Heart left ventricle (tissue), 16 donors: ENCODE measurements around the gene PADI6. TPM values are rescaled to one million over a fixed set of nuclear protein-coding genes. Genes with fewer than 3 reads are reported as not detected.

ENCODE experiments used
- ATAC-seq, 4 donors: fragments of 200-7000 bp; cut with Tn5 transposase; one replicate each; pipeline ENCODE4 v1.9.1; 2020 to 2022; ENCODE audit warnings: moderate library complexity in 4 of 4, mild to moderate bottlenecking in 3 of 4, moderate number of reproducible peaks in 1 of 4
- DNase-seq, 5 donors: peaks; one replicate each; pipeline ENCODE4 v3.0.0-alpha.2; 2020
- H3K27ac ChIP-seq, 12 donors: fragments of 200-600 bp; sonication (generic) in 4 of 12; one replicate each; pipeline versions ENCODE4 v1.5.0 to v1.8.0; 2016 to 2022; ENCODE audit warnings: mild to moderate bottlenecking in 2 of 12
- H3K27me3 ChIP-seq, 9 donors: fragments of 200-600 bp; sonication (generic) in 2 of 9; one replicate each; pipeline versions ENCODE4 v1.5.1 to v1.8.0; 2016 to 2022; ENCODE audit warnings: mild to moderate bottlenecking in 3 of 9
- H3K36me3 ChIP-seq, 9 donors: fragments of 200-600 bp; sonication (generic) in 2 of 9; one replicate each; pipeline versions ENCODE4 v1.5.0 to v1.8.0; 2018 to 2022; ENCODE audit warnings: mild to moderate bottlenecking in 2 of 9
- H3K4me1 ChIP-seq, 12 donors: fragments of 200-600 bp; sonication (generic) in 4 of 12; one replicate each; pipeline versions ENCODE4 v1.5.0 to v1.8.0; 2016 to 2022; ENCODE audit warnings: mild to moderate bottlenecking in 3 of 12
- H3K4me3 ChIP-seq, 12 donors: fragments of 200-600 bp; sonication (generic) in 4 of 12; one replicate each; pipeline versions ENCODE4 v1.5.0 to v1.8.0; 2017 to 2022; ENCODE audit warnings: mild to moderate bottlenecking in 9 of 12, moderate library complexity in 4 of 12
- H3K9me3 ChIP-seq, 12 donors: fragments of 200-600 bp; sonication (generic) in 4 of 12; one replicate each; pipeline versions ENCODE4 v1.5.0 to v1.8.0; 2016 to 2022; ENCODE audit warnings: mild to moderate bottlenecking in 1 of 12
- CTCF ChIP-seq, 12 donors: fragments of 200-600 bp; sonication (generic) in 4 of 12; IDR thresholded peaks; one replicate each; pipeline versions ENCODE4 v1.5.0 to v1.8.0; 2018 to 2022; ENCODE audit warnings: antibody characterized with exemption in 12 of 12, mild to moderate bottlenecking in 5 of 12
- POLR2A ChIP-seq, 2 donors: fragments of 450-650 bp; IDR thresholded peaks; one replicate each; pipeline ENCODE4 v1.6.1; 2017; ENCODE audit warnings: antibody characterized with exemption in 2 of 2, mild to moderate bottlenecking in 2 of 2, moderate library complexity in 2 of 2
- WGBS, 4 donors: extraction: QIAGEN DNeasy Blood & Tissue Kit in 2 of 4; methylation state at CpG; one replicate each; pipeline versions ENCODE4 v1.1.5 to v1.1.7; 2013 to 2018; 5-methylcytosine and 5-hydroxymethylcytosine counted together
- intact Hi-C, 10 donors: fragments of 100-400 bp; cut with DNase I; formaldehyde crosslinking; loops; one replicate each; pipeline versions ENCODE4 v1.11.1 to v1.14.2; 2022
- polyA plus RNA-seq, 2 donors: library from polyadenylated mRNA; stranded (reverse); fragments of 200-250 nt; gene quantifications; one replicate each; pipeline ENCODE4 v1.2.3, GENCODE V29; 2013
- total RNA-seq, 9 donors: library from RNA; depleted of rRNA in 2 of 9; stranded (reverse); fragments of >200 nt in 2 of 9; fragmentation: NEBNext Ultra II Directional in 3 of 9; extraction: Animal tissue kit (Norgen Biotek cat#: 25700) in 3 of 9; gene quantifications; one replicate each; pipeline versions ENCODE4 v1.1.0 to v1.2.4, GENCODE V29; 2016 to 2023
- donor health status: ischemic (EF 13 %, LVEDD 7.1; RV severe dilation, severe dysfunction).
- donor health status: healthy with polysubstance abuse.
- donor health status: DM: no; HTN: yes; CAD: no.
- donor health status: DM: no; HTN: no; CAD: no.
- donor health status: ischemic (EF 25% LVEDD 6.9; RV normal size, moderate dysfunction).
- donor health status: ischemic (EF 25% LVEDD 5.7; RV mildly dilated, moderate dysfunction).
- donor health status: healthy.
- donor health status: DM: yes; HTN: yes; CAD: no.
- donor health status: ischemic (EF 35%, LVEDD 5.7; RV mildly dilated, moderate dysfunction).
- donor health status: nonischemic (EF 11% LVEDD 7.7; RV severe dilation, severe dysfunction).
- donor health status: DM: yes; HTN: yes; CAD: no.
- donor health status: PGD.
- donor health status: ischemic (EF 29% LVEDD 5.4; RV normal size, mild dysfunction).
- donor health status: nonischemic (EF 23%, LVEDD 6.1; RV moderate dilation, normal function).

The PADI6 gene
- total and polyA plus RNA-seq, 11 donors = not detected

GRCh38 chr1:17447501-17447992, 75.6 kb downstream of the PADI6 start:
- DNase-seq = peak in 2 of 5 donors; percentile 10 to 40
- H3K4me1 ChIP-seq = no peaks in the 10 kb centered on the region
- TF ChIP-seq CTCF (IDR thresholded peaks at IDR 0.05) (no peak), POLR2A (IDR thresholded peaks at IDR 0.05) (no peak)
- H3K36me3 ChIP-seq = no peaks in the 10 kb centered on the region
- intact Hi-C loops = no loop called here
- H3K27me3 ChIP-seq = peaks cover 0 to 3% (median 0%) of the 10 kb centered on the region in 9 donors
- H3K9me3 ChIP-seq = no peaks in the 10 kb centered on the region
- H3K4me3 ChIP-seq = no peak overlapping the region
- 83 to 91% (median 86%) methylated on average over 12 of the region's 12 CpGs for WGBS, 4 donors
- no peak overlapping the region for H3K27ac ChIP-seq
- peak in 3 of 4 donors; percentile 24 to 65 (median 57) for ATAC-seq

Other genes starting within 250 kb of the PADI6 start
- gene PADI1, start 167.1 kb upstream of the PADI6 start, total RNA-seq = not detected
- gene PADI1, start 167.1 kb upstream of the PADI6 start, polyA plus RNA-seq = under 1 TPM in 1 of 2 donors, not detected in 1; 0.04 TPM
- not detected for gene PADI3, start 123.1 kb upstream of the PADI6 start, total RNA-seq
- not detected for gene PADI3, start 123.1 kb upstream of the PADI6 start, polyA plus RNA-seq
- gene PADI4, start 64.0 kb upstream of the PADI6 start, total RNA-seq = 1 to 10 TPM in 2 of 9 donors, under 1 TPM in 5, not detected in 2; 0.25 to 2.3 (median 0.42) TPM
- under 1 TPM; 0.08 to 0.35 TPM for gene PADI4, start 64.0 kb upstream of the PADI6 start, polyA plus RNA-seq
- 10 to 100 TPM in 7 of 9 donors, 1 to 10 TPM in 2; 7.9 to 39.1 (median 14.3) TPM for gene RCC2, start 67.5 kb downstream of the PADI6 start, total RNA-seq
- gene RCC2, start 67.5 kb downstream of the PADI6 start, polyA plus RNA-seq = 10 to 100 TPM in 1 of 2 donors, 1 to 10 TPM in 1; 6.1 to 15.2 TPM
- gene ARHGEF10L, start 167.5 kb downstream of the PADI6 start, total RNA-seq = 10 to 100 TPM; 44.6 to 72.8 (median 57.5) TPM
- gene ARHGEF10L, start 167.5 kb downstream of the PADI6 start, polyA plus RNA-seq = 10 to 100 TPM; 57.9 to 65.8 TPM